ENCODE measurements around the gene DIS3L2.
"Not testable (repeated sequence)": the region's sequence is repeated elsewhere in the genome, so short reads cannot be mapped to it uniquely, and the experiment has no call there.

DIS3L2 gene

DNA sequence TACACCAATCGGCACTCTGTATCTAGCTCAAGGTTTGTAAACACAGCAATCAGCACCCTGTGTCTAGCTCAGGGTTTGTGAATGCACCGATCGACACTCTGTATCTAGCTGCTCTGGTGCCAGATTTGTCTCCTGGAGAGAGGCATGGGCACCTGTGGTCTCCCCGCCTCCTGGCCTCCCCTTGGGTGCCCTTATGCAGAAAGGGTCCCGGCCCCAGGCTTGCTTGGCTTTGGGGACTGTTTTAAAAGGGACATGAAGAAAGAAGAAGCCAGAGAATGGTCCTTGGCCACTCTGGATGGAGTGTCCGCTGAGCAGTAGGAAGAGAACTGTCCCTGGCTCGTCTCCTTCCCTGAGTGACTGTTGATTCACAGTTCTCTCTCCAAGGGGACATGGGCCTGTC lies 405.5 kb downstream of the DIS3L2 start:
- TF ChIP-seq, protein P1, sequence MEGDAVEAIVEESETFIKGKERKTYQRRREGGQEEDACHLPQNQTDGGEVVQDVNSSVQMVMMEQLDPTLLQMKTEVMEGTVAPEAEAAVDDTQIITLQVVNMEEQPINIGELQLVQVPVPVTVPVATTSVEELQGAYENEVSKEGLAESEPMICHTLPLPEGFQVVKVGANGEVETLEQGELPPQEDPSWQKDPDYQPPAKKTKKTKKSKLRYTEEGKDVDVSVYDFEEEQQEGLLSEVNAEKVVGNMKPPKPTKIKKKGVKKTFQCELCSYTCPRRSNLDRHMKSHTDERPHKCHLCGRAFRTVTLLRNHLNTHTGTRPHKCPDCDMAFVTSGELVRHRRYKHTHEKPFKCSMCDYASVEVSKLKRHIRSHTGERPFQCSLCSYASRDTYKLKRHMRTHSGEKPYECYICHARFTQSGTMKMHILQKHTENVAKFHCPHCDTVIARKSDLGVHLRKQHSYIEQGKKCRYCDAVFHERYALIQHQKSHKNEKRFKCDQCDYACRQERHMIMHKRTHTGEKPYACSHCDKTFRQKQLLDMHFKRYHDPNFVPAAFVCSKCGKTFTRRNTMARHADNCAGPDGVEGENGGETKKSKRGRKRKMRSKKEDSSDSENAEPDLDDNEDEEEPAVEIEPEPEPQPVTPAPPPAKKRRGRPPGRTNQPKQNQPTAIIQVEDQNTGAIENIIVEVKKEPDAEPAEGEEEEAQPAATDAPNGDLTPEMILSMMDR (conservative IDR thresholded peaks at IDR 0.05; ENCODE audit: low read depth): no peak
- DNase-seq (ENCODE audit: low spot score): no peak
- CTCF ChIA-PET: no interaction called here
- POLR2A ChIA-PET (ENCODE audit: low non-redundant PET): no interaction called here
- H3K27ac ChIP-seq: no peak overlapping the region

GRCh38 chr2:232367591-232368233 lies 406.2 kb downstream of the DIS3L2 start:
- DNase-seq (ENCODE audit: low spot score): no peak
- TF ChIP-seq, protein P1 (conservative IDR thresholded peaks at IDR 0.05; ENCODE audit: low read depth): no peak
- H3K27ac ChIP-seq: no peak overlapping the region
- ChIA-PET CTCF (interaction anchor here (0.6 to 1.1 kb wide), 3 partner anchors 53 to 450 kb away, joined by 3 to 5 read pairs (median 3); no protein-coding TSS in a partner anchor), POLR2A (ENCODE audit: low non-redundant PET) (no interaction called here)

DNA sequence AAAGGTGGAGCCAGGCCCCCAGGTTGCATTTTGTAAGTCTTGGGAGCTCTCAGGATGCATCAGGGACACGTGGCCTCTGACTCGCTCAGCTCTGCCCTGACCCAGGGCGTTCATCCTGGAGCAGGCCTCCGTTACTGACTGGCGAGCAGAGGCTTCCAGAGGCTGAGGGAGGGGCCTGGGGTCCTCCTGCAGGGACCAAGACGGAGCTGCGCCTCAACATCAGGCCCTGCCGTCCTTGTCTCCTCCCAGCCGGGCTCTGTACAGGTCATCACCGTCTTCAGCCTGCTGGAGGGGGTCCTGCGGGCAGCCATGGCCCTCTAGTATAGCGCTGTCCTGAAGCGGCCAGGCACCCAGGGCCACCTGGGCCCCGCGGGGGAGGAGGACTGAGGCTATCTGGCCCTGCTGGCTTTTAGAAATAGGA lies 406.8 kb downstream of the DIS3L2 start:
- POLR2A ChIA-PET (ENCODE audit: low non-redundant PET): no interaction called here
- no peak for DNase-seq (ENCODE audit: low spot score)
- no peak overlapping the region for H3K27ac ChIP-seq
- CTCF ChIA-PET: interaction anchor here (0.7 to 1.1 kb wide), 2 partner anchors 52 to 451 kb away, joined by 3 to 5 read pairs; no protein-coding TSS in a partner anchor
- TF ChIP-seq, protein P1 (conservative IDR thresholded peaks at IDR 0.05; ENCODE audit: low read depth): no peak

GRCh38 chr2:232369126-232369951 lies 407.8 kb downstream of the DIS3L2 start:
- POLR2A ChIA-PET (ENCODE audit: low non-redundant PET): no interaction called here
- CTCF ChIA-PET: interaction anchor here (0.6 to 0.7 kb wide), 2 partner anchors 62 to 78 kb away, joined by 3 to 5 read pairs; no protein-coding TSS in a partner anchor
- DNase-seq (ENCODE audit: low spot score): no peak
- TF ChIP-seq, protein P1 (conservative IDR thresholded peaks at IDR 0.05; ENCODE audit: low read depth): no peak
- H3K27ac ChIP-seq: no peak overlapping the region

DNA sequence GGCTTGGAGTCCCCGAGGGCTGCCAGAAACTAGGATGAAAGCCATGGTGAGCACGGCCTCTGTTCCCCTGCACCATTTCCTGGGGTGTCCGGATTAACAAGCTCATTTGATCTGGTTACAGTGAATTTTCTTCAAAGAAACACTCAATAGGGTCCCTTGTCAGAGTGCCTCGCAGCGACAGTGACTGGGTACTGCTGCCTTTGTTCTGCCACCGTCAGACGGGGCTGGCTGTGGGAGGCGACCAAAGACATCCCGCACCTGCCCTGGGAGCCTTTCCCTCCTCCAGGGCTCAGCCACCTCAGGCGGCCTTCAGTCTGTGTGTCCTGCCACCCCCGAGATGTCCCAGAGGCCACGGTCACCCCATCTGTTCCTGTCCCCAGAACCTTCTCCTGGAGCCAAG lies 408.5 kb downstream of the DIS3L2 start:
- DNase-seq (ENCODE audit: low spot score); POLR2A ChIA-PET (ENCODE audit: low non-redundant PET); H3K27ac ChIP-seq: not testable (repeated sequence)
- CTCF ChIA-PET: interaction anchor here (0.6 to 0.7 kb wide), 2 partner anchors 61 to 78 kb away, joined by 3 to 5 read pairs; no protein-coding TSS in a partner anchor

DNA sequence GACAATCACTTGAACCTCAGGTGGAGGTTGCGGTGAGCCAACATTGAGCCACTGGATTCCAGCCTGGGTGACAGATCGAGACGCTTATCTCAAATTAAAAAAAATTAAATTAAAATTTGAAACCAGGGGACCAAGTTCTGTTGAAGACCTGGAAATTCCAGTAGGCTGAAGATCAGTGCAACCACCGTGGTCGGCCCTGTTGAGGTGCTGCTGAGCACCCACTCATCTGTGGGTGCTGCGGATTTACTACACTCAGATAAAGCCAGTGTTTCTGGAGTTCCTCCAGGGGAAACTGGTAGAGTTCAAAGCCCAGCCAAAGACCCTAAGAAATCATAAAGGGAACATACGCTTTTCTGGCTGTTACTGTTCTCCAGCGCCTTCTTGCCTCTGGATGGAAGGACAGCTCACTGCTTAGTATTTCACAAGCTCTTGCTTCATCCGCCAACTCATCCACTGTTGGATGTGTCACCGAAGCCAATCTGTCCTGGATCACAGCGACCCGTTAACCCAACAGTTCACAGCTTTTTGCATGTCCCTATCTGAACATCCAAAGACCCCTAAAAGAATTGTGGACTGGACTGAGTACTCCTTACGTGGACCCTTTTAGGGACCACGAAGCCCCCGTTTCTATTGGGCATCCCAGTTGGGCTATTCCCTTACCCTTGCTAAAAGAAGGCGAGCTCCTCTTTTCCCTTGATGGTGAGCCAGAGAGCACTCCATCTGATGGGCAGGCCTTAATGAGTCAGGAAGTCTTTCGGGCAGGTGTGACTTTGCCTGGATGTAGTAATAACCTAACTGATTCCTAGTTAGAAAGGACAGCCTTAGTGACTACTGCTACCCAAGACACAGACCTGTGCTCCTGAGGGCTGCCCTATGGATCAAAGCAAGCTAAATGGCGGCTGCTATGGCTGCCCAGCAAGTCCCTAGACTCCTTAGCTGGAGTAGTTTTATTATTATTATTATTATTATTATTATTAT lies 411.0 kb downstream of the DIS3L2 start:
- POLR2A ChIA-PET (ENCODE audit: low non-redundant PET): interaction anchor here (0.6 kb wide), 1 partner anchor 13 kb away, joined by 3 read pairs; no protein-coding TSS in a partner anchor
- CTCF ChIA-PET: interaction anchor here (0.6 to 0.7 kb wide), 2 partner anchors 14 to 261 kb away, joined by 3 read pairs; no protein-coding TSS in a partner anchor
- H3K27ac ChIP-seq: no peak overlapping the region
- peak; percentile 52 for DNase-seq (ENCODE audit: low spot score)
- TF ChIP-seq, protein P1 (conservative IDR thresholded peaks at IDR 0.05; ENCODE audit: low read depth): no peak

Measured in RWPE1 (cell line).